Fibroblast of the aortic adventitia (primary cell): ENCODE data around the gene NAGPA. TPM values are rescaled to one million over a fixed set of nuclear protein-coding genes. Genes with fewer than 3 reads are reported as not detected.

Experiments used
- DNase-seq: peaks from one replicate; pipeline ENCODE4 v3.0.0-alpha.2; 2010; ENCODE audit warnings: low read depth
- H3K4me3 ChIP-seq: 2 replicates; pipeline ENCODE4 v1.5.1; 2011; ENCODE audit warnings: low read depth, mild to moderate bottlenecking, control low read depth, low read length, moderate library complexity
- CTCF ChIP-seq: IDR thresholded peaks from 2 replicates; pipeline ENCODE4 v1.5.1; 2011; ENCODE audit warnings: mild to moderate bottlenecking, low read length, control low read depth, inconsistent platforms; ENCODE audit not compliant: insufficient read depth
- total RNA-seq: library from RNA; depleted of rRNA; stranded (reverse); fragments of >200 nt; gene quantifications from 2 replicates; pipeline ENCODE4 v1.2.3, GENCODE V29; 2012; ENCODE audit warnings: low replicate concordance

NAGPA gene
- total RNA-seq, 1 donor = 16.8 TPM

DNA sequence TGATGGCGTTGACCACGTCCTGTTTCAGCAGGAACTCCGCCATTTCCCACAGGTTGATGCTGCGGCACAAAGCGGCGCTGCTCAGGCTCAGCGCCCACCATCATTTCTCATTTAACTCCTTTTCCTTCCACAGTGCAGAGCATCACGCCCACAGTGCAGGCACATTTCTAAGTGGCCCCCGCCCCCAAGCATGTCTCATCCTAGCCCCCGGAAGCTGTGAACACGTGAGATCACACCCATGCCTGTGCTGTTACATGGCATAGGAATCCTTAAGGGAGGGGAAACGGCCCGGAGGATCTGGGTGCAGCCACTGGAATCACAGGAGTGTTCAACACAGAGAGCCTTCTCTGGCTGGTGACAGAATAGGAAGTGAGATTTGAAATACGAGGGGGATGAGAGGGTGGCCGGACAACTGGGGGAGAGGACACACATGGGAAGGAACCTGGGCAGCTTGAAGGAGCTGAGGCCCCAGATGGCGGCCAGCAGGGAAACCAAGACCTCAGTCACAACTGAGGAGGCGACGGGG lies 4.7 kb downstream of the NAGPA start:
- no peak for DNase-seq
- TF ChIP-seq CTCF = no peak

GRCh38 chr16:5027575-5028235 lies 6.0 kb downstream of the NAGPA start:
- H3K4me3 ChIP-seq = no peak overlapping the region
- no peak for TF ChIP-seq CTCF
- no peak for DNase-seq

More for the DNA sequence above, 4.7 kb downstream of the NAGPA start:
- H3K4me3 ChIP-seq = no peak overlapping the region

- no peak for DNase-seq
- no peak overlapping the region for H3K4me3 ChIP-seq
- no peak for TF ChIP-seq CTCF
Measured at GRCh38 chr16:5027086-5027485, 6.6 kb downstream of the NAGPA start.

DNA sequence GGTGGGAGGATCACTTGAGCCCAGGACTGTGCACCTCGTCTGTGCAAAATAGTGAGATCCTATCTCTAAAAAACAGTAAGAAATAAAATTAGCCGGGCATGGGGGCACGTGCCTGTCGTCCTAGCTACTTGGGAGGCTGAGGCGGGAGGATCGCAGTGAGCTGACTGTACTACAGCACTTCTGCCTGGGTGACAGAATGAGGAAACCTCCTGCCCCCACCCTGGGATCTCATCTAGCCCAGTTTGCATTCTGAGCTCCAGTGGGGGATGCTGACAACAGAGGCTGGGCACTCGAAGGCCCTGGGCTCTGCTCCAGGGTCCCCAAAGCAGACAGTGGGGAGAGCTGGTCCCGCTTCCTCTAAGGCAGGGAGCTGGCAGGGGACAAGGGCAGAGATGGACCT lies 7.1 kb downstream of the NAGPA start:
- DNase-seq = no peak
- TF ChIP-seq CTCF = no peak
- no peak overlapping the region for H3K4me3 ChIP-seq

DNA sequence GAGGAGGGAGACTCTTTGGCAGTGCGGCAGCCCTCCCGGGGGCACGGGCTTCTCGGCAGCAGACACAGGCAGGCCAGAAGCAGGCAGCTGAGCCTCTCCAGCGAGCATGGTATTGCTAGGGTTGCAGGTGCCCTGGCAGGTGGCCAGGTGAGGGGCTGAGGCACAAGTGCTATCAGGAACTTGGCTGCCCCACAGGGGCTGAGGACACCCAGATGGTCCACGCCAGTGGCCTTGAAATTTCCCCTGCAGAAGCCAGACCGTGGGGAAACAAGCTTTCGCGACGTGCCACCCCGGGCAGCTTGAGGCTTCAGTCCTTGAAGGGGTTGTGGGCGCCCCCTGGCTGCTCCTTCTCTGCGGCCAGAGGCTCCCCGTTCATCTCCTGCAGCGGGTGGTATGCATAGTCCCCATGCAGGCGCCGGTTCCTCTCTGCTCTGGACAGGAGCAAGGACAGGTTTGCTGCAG lies 8.5 kb downstream of the NAGPA start:
- TF ChIP-seq CTCF = peak; percentile 29
- DNase-seq = no peak

DNA sequence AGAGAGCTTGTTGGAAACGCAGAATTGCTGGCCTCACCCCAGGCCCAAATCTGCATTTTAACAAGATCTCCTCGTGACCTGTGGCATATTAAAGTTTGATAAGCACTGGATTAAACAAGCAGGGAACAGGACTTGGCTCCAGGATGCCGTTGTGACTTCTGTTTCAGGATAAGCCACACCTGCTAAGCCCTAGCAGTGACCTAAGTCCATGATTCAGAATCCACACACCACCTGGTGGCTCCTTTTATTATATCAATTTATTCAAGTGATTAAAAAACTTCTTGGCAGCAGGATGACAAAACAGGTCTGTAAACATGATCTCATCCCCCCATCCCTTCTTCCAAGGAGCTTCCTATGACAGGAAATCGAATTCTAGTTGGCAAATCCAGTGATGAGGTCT lies 9.1 kb downstream of the NAGPA start:
- peak; percentile 17 for DNase-seq
- H3K4me3 ChIP-seq = no peak overlapping the region
- no peak for TF ChIP-seq CTCF

More for the DNA sequence above, 8.5 kb downstream of the NAGPA start:
- no peak overlapping the region for H3K4me3 ChIP-seq
